Measurements from ENCODE around the gene LBP.

DNA sequence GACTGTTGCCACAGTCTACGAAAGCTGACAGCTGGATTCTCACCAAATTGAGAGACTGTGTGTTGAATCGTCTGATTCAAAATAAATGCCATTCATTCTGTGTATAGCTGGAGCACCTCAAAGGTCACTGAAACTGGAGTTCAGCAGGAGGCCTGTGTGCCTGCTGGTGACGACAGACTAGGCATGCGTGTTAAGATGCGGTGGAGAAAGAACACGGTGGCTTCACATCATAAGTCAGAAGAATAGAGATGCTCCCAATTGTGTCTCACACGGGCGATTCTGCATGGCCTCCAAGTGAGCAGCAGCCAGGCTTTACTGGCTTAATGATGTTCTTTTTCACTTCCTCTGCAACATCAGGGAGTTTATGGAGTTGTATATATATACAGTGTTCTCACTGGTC is 56.5 kb downstream of the LBP start:
- TF ChIP-seq, protein P1, sequence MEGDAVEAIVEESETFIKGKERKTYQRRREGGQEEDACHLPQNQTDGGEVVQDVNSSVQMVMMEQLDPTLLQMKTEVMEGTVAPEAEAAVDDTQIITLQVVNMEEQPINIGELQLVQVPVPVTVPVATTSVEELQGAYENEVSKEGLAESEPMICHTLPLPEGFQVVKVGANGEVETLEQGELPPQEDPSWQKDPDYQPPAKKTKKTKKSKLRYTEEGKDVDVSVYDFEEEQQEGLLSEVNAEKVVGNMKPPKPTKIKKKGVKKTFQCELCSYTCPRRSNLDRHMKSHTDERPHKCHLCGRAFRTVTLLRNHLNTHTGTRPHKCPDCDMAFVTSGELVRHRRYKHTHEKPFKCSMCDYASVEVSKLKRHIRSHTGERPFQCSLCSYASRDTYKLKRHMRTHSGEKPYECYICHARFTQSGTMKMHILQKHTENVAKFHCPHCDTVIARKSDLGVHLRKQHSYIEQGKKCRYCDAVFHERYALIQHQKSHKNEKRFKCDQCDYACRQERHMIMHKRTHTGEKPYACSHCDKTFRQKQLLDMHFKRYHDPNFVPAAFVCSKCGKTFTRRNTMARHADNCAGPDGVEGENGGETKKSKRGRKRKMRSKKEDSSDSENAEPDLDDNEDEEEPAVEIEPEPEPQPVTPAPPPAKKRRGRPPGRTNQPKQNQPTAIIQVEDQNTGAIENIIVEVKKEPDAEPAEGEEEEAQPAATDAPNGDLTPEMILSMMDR (conservative IDR thresholded peaks at IDR 0.05 in 1 of 2, IDR thresholded peaks at IDR 0.05 in 1 of 2; ENCODE audit: low read depth in 1 of 2, low read length in 2 of 2): no peak
- no peak for TF ChIP-seq EZH2 (IDR thresholded peaks at IDR 0.05; ENCODE audit: low read length, missing control alignments)

Measured in fibroblast of lung (primary cell).